ENCODE measurements around the gene TMEM151A.
"Not testable (repeated sequence)": the region's sequence is repeated elsewhere in the genome, so short reads cannot be mapped to it uniquely, and the experiment has no call there.

The TMEM151A gene

DNA sequence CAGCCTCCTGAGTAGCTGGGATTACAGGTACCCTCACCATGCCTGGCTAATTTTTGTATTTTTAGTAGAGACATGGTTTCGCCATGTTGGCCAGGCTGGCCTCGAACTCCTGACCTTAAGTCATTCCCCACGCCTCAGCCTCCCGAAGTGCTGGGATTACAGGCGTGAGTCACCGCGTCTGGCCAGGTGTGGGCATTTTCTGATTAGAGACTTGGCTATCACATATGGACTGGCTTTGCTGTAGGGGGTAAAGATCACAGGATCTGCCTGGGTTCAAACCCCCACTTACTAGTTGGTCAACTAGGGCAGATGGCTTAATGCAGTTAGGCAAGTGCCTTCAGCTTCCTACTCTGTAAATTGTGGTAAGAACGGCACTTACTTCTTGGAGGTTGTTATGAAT lies 18.6 kb downstream of the TMEM151A start:
- no peak for DNase-seq

DNA sequence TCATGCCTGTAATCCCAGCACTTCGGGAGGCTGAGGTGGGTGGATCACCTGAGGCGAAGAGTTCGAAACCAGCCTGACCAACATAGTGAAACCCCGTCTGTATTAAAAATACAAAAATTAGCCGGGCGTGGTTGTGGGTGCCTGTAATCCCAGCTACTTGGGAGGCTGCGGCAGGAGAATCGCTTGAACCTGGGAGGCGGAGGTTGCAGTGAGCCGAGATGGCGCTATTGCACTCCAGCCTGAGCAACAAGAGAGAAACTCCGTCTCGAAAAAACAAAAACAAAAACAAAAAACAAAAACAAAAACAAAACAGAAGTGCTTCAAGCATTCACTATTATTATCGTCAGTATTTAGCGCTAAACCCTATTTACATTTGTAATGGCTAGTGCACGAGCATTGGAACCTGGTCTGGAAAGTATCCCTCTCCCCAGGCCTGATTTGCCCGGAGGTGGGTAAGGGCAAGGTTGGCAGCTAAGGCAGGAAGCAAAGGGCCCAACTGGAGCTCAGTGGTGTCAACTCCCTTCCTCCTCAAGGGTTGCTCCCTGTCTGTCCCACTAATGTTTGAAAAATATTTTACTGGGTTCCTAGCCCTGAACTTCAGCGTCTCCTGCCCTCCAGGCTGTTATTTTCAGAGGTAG lies 19.2 kb downstream of the TMEM151A start:
- not testable (repeated sequence) for DNase-seq

DNA sequence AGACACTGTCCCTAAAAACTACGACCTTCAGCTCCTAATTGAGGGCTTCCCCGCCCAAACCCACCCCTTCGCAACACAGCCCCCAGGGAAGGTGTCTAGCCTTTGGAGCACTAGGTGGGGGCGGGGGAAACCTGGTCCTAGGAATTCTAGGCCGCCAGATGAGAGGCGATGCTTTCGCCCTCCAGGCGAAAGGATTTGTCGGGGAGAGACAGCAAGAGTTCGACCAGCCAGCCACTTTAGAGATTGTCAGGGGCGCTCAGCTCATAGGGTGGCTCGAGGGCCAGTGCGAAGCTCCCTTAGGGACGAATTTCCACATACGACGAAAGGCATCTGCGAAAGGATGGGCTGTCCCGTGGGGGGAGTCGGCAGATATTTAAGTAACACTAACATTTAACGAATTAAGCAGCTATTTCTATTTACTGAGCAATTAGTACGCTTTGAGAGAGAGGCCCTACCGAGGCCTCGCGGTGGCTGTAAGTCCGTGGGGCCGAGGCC lies 19.8 kb downstream of the TMEM151A start:
- no peak for DNase-seq

DNA sequence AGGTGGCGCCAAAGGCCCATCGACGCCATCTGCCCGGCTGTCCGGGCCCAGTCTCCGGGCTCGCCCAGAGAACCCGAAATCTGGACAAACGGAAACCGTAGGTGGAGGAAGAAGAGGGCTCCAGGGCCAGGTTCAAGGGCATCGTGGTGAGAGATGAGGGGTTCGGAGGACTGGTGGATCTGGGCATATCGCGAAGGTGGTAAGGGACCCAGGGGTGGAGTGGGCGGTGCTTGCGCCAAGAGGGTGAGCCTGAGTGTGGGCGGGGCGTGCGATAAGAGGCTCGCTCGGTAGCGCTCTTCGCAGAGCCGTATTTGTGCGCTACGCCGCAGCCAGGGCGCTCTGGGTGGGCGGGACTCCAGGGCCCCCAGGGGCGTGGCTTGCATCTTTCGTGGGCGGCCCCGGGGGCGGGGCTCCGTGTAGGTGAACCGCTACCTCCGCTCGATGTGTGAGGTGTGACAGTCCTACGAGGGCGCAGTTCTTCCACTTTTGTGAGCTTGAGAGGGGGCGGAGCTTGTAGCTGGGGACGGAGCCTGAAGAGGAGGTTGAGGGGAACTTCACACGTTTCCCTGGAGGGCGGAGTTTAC lies 20.4 kb downstream of the TMEM151A start:
- DNase-seq: peak; percentile 92 to 95

DNA sequence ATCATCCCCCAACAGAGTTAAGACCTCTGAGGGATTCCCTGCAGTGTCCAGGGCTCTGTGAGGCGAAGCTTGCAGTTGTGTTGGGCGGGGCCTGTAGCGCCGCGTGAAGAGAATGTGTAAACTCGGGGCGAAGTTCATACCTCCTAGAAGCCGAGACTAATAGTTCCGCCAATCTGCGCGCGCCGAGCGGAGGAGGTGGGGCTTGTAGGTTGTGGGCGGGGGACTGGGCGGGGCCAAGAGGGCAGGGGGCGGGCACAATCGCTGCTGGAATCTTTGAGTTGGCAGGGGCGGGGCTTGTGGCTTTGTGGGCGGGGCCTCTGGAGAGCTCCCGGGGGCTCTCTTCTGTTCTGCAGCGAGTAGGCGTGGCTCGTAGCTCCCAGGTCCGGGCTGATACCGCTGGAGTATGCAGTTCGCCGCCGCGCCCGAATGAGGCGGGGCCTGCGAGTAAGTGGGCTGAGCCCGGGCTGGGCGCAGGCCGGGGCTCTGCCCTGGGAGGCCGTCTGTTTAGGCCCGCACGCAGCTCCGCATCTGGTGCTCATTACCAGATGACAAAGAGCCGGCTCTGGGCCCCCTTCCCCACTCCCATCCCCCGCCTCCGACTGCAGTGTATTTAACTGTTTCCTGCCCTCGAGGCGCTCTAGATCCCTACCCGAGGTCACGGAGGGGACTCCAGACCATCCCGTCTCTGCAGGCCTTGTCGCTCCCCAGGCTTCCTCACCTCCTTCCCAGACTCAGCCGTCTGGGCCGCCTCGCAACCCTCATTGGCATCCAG lies 21.0 kb downstream of the TMEM151A start:
- DNase-seq: peak; percentile 93 to 97

DNA sequence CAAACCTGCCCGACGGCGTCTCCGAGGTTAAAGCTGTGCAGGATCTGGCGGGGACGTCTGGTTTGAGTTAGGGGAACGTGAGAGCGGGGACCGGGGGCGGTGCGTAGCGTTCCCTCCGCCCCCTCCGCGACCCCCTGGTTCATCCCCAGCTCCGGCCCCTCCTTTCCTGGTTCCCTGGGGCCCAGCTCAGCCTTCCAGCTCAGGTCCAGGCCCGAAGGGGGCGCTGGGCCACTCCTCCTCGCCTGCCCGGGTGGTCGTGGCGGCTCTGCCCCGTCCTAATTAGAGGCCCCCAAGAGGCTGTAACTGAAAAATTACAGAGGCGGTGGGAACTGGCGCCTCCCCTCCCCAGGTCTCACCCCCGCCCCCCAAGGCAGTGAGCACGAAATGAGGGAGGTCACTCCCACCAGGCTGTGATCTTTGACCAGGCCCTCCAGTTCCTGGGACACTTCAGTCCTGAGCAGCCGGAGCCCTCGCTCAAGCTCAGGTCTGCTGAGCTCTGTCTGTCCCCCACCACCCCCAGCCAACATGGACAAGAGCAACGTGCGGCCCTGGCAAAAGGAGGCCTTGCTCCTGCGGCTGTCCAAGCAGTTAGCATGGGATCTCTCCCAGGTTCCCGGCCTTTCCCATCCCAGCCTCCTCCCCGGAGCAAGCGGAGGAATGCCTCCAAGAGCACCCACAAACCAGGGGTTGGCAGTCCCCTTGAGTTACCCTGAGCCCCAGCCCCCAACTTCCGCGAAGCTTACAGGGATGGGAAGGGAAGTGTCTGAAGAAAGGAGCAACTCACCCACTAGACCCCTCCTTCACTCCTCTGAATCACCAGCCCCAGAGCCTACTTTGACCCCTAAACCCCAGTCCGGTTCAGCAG lies 21.9 kb downstream of the TMEM151A start:
- no peak for DNase-seq

DNA sequence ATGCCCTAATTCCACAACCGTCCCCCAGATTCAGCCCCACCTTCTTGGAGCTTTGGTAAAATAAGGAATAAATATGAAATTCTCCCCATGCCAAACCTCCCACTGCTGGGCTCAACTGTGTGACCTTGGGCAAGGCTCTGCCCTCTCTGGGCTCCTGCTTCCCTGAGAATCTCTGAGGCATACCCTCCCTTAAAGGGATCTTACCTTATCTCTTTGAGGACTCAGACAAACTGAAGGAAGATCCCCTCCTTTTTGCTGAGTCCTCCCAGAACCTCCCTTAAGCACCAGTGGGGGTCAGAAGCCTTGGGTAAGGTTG lies 22.4 kb downstream of the TMEM151A start:
- no peak for DNase-seq

DNA sequence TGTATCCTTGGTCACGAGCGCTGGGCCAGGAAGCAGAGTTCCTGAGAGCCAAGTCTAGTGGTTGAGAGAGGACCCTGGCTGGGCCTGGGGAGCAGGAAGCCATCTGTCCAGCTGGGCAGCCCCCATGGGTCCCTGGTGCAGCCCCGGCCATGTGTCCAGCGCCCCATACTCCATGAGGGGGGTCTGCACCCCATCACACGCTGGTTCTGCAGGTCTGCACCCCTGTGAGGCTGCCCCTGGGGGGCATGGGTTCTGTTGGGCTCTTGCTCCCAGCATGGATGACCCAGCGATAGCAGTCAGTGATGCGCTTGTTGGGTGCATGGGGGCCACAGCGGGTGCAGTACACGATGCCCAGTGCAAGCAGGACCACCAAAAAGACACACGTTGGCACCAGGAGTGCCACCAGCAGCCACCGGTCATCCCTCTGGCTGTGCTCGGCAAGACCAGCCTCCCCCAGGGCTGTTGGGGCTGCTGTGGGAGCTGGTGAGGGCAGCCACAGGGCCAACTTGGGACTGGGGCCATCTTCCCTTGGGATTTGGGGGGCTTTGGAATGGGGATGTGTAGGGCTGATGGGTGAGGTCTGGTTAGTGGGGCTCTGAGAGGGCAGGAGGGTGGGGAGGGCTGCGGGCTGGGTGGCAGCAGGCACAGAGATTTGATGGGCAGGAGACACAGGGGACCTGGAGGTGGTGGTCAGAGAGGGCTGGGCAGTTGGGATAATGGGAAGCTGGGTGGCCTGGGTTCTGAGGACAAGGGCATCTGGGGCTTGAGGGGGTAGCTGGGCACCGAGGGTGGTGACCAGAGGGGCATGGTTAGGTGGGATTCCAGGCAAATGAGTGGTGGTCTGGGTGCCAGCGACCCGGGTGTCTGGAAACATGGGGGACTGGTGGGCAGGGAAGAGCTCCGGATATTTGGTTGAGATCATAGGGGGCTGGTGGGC lies 23.1 kb downstream of the TMEM151A start:
- no peak for DNase-seq

DNA sequence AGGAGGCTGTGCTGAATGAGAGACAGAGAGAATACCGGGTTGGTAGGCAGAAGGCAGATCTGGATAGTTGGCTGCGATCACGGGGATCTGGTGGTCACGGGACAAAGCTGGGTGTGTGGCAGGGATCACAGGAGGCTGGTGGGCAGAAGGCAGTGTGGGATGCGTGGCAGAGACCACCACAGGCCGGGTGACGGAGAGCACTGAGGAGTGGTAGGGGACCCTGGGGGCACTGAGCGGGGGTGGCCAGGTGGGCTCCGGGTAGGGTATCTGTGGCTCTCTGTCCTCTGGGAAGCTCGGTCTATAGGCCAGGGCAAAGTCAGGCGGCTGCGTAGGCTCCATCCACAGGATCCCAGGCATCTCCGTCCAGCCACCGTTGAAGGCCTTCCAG lies 23.8 kb downstream of the TMEM151A start:
- DNase-seq: no peak

DNA sequence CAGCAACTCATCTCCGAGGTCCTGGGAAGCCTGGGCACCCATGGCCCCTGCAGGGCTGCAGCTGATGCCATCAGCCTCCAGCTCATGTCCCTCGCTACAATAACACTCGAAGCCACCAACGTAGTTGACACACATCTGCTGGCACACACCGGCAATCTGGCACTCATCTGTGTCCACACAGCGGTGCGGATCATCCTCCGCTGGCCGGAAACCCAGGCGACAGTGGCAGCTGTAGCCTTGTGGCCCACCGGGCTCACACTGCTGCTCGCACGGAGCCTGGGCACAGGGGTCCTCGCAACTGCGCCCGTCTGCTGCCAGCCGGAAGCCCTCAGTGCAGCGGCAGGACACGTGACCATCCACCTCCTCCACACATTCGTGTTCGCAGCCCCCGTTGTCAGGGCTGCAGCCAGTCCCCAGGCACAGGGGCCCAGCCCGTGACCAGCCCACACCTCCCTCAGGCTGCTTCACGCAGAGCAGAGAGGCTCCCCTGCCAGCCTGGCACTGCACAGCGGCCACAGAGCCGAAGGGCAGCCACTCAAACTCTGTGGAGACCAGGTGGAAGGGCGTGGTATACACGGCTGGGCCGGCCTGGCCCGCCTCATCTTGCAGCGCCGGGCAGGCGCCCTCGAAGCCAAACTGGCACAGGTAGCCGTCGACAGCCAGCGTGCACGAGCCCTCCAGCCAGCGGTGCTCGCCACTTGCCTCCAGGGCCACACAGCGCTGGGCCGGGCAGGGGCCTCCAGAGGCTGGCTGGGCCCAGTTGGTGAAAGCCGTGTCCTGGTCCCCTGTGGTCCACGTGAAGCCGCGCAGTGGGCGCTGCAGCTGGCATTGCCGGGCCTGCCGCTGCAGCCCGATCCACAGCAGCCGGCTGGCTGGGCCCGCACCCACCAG lies 24.5 kb downstream of the TMEM151A start:
- peak; percentile 33 to 73 for DNase-seq

DNA sequence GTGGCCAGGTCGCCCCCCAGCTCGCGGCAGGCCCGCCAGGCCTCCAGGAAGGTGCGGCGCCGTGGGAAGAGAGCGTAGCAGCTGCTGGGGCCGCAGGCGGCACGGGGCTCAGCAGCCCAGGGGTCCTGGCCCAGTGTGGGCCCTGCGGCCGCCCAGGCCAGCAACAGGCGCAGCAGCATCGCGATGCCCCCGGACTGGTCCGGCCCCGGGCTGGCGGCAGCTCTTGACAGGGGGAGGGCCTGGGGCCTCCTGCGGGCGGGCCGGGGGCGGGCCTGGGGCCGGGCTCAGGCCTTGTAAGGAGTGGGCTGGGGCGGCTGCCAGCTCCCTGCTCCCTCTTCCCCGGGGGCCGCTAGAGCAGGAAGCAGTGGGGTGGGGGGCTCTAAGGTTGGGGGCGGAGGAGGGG lies 25.2 kb downstream of the TMEM151A start, which contains the start of gene CD248:
Gene CD248, minus strand, starts transcription at position 196 of the 403 bp plus-strand sequence. Its CDS starts 17 bp downstream, at position 179.
- no peak for DNase-seq

DNA sequence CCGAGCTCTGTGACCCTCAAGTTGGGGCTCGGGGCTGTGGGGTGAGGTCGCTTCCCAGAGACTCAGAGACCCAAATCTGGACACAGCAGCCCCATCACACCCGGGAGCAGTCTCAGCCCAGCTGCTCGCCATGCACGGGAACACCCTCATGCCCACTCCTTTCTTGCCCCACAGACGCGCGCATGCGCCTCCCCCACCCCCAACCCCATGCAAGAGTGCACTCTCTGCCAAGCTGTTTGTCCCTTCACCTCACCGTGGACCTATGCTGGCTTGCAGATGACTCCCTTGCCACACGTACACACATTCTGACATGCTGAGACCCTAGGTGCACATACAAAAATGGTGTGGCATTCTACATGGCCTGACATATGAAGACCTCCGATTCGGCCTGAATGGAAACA lies 25.6 kb downstream of the TMEM151A start:
- DNase-seq: no peak

DNA sequence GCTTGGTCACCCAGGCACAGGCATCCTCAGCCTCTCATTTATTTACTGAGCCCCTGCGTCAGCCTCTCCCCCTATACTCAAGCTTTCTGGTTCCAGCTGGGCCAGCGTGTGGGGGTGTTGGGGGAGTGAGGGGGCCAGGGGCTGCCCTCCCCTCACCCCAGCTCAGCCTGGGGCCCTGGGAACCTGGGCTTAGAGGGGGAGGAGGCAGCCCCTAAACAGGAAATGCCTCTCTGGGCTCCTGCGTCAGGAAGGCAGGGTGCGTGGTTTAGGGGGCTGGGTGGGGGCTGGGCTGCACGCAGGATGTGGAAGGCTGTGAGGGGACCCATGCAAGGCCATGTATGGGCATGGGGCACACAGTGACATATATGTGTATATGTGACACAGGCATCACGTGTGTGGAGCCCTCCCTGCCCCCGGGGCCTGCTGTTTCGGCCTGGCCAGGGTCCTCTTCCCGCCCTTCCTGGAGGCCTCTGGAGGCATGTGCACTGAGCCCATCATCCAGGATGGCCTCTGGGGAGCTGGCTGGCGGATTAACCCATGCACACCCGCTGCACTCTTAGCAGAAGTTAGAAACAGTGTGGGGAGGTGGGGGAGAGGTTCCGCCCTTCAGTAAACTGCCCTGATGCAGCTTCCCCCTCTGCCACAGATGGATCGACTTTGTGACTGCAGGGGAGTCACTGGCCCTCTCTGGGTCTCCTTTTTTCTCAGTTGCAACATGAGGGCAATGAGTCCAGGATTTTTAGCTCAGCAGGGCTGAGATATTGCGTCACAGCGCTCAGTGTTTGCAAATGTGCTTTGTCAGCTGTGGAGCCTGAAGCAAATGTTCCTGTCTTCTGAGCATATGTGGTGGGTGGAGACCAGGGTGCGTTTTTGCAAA lies 26.3 kb downstream of the TMEM151A start:
- DNase-seq: peak in 1 of 2 experiments; percentile 32

DNA sequence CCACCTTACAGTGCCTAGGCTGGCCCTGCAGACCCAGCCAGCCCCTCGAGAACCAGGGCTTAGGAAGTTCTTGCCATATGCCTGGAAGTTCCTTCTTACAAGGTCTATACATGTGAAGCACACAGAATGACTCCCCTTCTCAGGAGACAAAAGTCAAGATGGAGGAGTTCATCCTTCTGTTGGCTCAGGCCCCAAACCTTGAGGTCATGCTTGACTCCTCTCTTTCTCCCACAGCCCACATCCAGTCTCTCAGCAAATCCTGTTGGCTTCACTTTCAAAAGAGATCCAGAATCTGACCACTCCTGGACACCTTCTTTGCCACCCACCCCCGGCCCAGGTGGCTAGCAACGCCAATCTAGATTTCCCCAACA lies 26.9 kb downstream of the TMEM151A start:
- no peak for DNase-seq

DNA sequence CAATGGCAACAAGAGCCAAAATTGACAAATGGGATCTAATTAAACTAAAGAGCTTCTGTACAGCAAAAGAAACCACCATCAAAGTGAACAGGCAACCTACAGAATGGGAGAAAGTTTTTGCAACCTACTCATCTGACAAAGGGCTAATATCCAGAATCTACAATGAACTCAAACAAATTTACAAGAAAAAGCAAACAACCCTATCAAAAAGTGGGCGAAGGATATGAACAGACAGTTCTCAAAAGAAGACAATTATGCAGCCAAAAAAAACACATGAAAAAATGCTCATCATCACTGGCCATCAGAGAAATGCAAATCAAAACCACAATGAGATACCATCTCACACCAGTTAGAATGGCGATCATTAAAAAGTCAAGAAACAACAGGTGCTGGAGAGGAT lies 28.6 kb downstream of the TMEM151A start:
- not testable (repeated sequence) for DNase-seq

DNA sequence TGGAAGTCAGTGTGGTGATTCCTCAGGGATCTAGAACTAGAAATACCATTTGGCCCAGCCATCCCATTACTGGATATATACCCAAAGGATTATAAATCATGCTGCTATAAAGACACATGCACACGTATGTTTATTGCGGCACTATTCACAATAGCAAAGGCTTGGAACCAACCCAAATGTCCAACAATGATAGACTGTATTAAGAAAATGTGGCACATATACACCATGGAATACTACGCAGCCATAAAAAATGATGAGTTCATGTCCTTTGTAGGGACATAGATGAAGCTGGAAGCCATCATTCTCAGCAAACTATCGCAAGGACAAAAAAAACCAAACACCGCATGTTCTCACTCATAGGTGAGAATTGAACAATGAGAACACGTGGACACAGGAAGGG lies 29.1 kb downstream of the TMEM151A start:
- DNase-seq: not testable (repeated sequence)

DNA sequence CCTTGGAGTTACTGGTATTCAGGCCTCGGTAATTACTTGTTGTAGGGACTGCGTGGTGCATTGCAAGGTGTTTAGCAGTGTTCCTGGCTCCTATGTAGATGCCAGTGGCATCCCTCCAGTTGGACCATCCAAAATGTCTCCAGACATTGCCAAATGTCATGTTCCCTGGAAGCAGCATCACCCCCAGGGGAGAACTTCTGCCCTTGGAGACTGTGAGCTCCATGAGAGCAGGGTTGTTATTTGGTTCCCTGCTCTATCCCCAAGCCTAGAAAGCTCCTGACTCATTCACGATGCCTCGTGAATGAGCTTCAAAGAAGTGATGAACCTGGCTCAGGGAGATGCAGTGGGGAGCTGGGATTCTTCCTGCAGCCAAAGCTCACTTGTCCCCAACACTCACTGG lies 29.9 kb downstream of the TMEM151A start:
- DNase-seq: no peak

DNA sequence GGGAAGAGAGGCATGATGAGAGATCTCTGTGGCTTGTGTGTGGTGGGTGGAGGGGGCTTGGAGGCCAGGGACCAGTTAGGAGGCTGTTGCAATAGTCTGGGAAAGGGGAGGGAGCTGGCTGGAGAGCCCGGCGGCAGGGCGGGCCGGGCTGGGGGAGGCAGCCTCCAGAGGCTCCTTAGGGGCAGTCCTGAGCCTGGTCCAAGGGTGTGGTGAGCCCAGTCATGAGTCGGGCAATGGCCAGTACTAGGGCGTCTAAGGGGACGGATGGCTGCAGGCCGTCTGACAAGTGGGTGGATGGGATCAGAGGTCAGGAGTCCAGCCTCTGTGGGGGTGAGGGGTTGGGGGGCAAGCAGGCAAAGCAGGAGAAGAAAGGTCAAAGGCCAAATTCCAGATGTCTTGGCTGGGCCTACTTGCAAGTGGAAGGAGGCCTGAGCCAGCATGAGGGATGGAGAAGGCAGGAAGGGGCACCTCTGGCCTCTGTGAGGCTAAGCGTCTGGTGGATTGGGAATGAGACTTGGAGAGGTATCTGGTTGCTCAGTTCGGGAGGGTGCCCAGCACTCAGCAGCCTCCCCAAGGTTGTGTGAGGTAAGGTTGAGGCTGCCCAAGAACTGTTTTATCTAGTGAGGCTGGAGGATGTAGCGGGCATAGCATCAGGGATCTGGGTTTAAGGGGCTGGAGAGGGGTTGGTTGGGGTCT lies 31.2 kb downstream of the TMEM151A start:
- DNase-seq: no peak

DNA sequence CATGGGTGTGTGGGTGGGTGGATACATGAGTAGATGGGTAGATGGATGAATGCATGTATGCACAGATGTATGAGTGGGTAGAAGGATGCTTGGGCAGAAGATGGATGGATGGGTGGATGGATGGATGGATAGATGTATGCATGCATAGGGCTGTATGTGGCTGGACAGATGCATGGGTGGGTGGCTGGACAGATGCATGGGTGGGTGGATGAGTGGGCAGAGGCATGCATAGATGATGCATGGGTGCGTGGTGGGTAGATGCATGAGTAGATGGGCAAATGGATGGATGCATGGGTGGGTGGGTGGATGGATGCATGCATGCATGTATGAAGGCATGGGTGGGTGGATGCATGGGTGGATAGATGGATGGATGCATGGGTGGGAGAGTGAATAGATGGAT lies 32.0 kb downstream of the TMEM151A start:
- no peak for DNase-seq

Data from NCI-H524 (cell line).